GM23338 (cell line): ENCODE results near the gene BANK1.

Source experiments
- ZNF331 ChIP-seq: fragments of 250-450 bp; sonication (Bioruptor Pico); IDR thresholded peaks from 2 replicates; pipeline ENCODE4 v1.5.0; 2020; ENCODE audit warnings: low read depth, mild to moderate bottlenecking, moderate library complexity
- TF ChIP-seq, protein P1 (sequence below), 2 experiments: fragments of 200-600 bp in 1 of 2; sonication (generic) in 1 of 2; conservative IDR thresholded peaks; 2 replicates each; pipeline versions ENCODE4 v1.5.1 to v1.6.1; 2016 to 2017; ENCODE audit warnings: antibody characterized with exemption in 2 of 2, low read depth in 2 of 2, mild to moderate bottlenecking in 2 of 2, moderate library complexity in 1 of 2

DNA sequence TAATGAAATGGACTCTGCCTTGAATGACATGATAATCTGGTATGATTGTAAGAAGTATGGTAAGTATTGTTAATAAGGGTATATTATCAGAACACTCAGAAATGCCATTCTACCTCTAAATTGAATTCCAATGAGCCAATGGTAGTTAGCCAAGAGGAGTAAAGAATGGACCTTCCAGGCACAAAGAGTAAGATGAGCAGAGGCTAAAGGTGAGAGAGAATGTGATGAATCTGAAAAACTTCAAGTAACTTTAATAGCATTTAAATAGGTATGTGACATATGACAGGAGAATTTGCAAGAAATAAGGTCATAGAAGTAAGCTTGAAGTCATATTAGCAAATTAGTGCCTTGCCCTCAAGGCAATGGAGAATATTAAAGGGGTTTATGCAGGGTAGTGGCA, 152.4 kb downstream of the BANK1 start:
- TF ChIP-seq, protein P1, sequence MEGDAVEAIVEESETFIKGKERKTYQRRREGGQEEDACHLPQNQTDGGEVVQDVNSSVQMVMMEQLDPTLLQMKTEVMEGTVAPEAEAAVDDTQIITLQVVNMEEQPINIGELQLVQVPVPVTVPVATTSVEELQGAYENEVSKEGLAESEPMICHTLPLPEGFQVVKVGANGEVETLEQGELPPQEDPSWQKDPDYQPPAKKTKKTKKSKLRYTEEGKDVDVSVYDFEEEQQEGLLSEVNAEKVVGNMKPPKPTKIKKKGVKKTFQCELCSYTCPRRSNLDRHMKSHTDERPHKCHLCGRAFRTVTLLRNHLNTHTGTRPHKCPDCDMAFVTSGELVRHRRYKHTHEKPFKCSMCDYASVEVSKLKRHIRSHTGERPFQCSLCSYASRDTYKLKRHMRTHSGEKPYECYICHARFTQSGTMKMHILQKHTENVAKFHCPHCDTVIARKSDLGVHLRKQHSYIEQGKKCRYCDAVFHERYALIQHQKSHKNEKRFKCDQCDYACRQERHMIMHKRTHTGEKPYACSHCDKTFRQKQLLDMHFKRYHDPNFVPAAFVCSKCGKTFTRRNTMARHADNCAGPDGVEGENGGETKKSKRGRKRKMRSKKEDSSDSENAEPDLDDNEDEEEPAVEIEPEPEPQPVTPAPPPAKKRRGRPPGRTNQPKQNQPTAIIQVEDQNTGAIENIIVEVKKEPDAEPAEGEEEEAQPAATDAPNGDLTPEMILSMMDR (conservative IDR thresholded peaks at IDR 0.05; ENCODE audit: low read depth in 2 of 2), result no peak
- TF ChIP-seq ZNF331 (CRISPR knock-in tag), result no peak
